Upper lobe of left lung (tissue), 4 donors: ENCODE measurements around the gene HEPN1.
A peak's percentile ranks its signal among the peaks of the same experiment; 100 is the strongest.

Source experiments
- EP300 ChIP-seq, 4 donors: sonication (generic); formaldehyde crosslinking; IDR thresholded peaks; one replicate each; pipeline ENCODE4 v1.5.1; 2017; ENCODE audit warnings: antibody characterized with exemption in 4 of 4, control low read depth in 2 of 4
- POLR2A ChIP-seq, 4 donors: fragments of 450-650 bp; IDR thresholded peaks; one replicate each; pipeline ENCODE4 v1.5.1; 2016 to 2017; ENCODE audit warnings: antibody characterized with exemption in 4 of 4, mild to moderate bottlenecking in 2 of 4
- POLR2AphosphoS5 ChIP-seq, 2 donors: sonication (generic); formaldehyde crosslinking; IDR thresholded peaks; one replicate each; pipeline ENCODE4 v1.5.1; 2017; ENCODE audit warnings: antibody characterized with exemption in 2 of 2
- TF ChIP-seq, protein P1 (sequence below), 6 experiments: fragments of 450-650 bp in 4 of 6; fragments of 200-600 bp in 2 of 6; sonication (generic) in 2 of 6; IDR thresholded peaks; one replicate each; pipeline ENCODE4 v1.5.1; 2016 to 2019; ENCODE audit warnings: antibody characterized with exemption in 6 of 6

DNA sequence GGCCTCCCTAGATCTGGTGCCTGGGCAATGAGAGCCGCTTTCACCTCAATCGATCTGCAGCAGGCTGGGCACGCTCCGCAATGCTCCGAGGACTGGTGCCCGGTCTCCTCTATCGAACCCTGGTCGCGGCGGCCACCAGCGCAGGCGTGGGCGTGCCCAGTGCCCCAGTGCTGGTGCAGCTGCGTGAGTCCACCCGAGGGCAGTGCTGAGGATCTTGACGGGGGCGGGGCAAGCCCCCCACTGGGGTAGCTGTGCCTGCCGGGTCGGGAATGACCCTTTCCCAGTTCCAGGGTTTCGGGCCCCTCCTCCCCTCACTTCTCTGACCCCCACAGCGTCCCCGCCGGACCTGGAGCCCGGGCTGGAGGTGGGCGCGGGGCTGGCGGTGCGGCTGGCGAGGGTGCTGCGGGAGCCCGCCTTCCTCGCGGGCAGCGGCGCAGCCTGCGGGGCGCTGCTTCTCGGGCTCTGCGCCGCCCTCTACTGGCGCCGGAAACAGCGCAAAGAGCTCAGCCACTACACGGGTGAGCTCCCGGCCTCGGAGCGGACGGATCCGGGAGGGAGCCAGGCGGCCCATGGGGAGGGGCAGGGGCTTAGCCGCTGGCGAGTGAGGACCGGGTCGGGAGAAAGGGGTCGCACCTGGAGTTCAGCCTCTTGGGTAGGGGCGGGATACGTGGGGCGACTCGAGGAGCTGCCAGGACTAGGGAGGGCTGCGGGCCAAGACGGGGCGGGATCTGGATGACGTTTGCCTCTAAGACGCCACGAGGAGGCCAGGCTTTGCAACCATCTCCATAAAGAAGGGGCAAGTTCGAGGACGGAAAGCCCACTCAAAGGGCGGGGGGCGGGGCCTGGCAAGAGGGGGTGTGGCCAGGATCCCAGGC, 42.9 kb upstream of the HEPN1 start:
- TF ChIP-seq POLR2A (IDR thresholded peaks at IDR 0.05) (peak in 2 of 4 donors; percentile 13 to 41), EP300 (IDR thresholded peaks at IDR 0.05) (no peak), POLR2AphosphoS5 (IDR thresholded peaks at IDR 0.05) (peak; percentile 37 to 58)
- TF ChIP-seq, protein P1, sequence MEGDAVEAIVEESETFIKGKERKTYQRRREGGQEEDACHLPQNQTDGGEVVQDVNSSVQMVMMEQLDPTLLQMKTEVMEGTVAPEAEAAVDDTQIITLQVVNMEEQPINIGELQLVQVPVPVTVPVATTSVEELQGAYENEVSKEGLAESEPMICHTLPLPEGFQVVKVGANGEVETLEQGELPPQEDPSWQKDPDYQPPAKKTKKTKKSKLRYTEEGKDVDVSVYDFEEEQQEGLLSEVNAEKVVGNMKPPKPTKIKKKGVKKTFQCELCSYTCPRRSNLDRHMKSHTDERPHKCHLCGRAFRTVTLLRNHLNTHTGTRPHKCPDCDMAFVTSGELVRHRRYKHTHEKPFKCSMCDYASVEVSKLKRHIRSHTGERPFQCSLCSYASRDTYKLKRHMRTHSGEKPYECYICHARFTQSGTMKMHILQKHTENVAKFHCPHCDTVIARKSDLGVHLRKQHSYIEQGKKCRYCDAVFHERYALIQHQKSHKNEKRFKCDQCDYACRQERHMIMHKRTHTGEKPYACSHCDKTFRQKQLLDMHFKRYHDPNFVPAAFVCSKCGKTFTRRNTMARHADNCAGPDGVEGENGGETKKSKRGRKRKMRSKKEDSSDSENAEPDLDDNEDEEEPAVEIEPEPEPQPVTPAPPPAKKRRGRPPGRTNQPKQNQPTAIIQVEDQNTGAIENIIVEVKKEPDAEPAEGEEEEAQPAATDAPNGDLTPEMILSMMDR (IDR thresholded peaks at IDR 0.05) = peak; percentile 73 to 93 (median 86)
